ENCODE measurements around the gene ENO1.
A peak's percentile ranks its signal among the peaks of the same experiment; 100 is the strongest.
"Not testable (repeated sequence)": the region's sequence is repeated elsewhere in the genome, so short reads cannot be mapped to it uniquely, and the experiment has no call there.

The ENO1 gene

DNA sequence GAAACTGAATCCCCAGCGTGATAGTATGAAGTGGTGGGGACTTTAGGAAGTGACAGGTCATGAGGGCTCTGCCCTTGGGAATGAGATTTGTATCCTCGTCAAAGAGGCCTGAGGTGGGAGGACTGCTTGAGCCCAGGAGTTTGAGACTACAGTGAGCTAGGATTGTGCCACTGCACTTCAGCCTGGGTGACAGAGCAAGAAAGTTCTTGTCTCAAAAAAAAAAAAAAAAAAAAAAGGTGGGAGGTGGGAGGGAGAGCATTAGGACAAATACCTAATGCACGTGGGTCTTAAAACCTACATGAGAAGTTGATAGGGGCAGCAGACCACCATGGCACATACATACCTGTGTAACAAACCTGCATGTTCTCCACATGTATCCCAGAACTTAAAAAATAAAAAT, 37.1 kb downstream of the ENO1 start:
- no peak for DNase-seq

DNA sequence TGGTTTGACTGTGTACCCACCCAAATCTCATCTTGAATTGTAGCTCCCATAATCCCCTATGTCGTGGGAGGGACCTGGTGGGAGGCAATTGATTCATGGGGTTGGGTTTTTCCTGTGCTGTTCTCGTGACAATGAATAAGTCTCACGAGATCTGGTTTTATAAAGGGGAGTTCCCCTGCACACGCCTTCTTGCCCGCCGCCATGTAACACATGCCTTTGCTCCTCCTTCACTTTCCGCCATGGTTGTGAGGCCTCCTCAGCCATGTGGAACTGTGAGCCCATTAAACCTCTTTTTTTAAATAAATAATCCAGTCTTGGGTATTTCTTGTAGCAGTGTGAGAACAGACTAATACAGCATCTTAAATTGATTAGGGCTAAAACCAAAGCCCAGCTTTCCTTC, 38.5 kb downstream of the ENO1 start:
- no peak for DNase-seq

DNA sequence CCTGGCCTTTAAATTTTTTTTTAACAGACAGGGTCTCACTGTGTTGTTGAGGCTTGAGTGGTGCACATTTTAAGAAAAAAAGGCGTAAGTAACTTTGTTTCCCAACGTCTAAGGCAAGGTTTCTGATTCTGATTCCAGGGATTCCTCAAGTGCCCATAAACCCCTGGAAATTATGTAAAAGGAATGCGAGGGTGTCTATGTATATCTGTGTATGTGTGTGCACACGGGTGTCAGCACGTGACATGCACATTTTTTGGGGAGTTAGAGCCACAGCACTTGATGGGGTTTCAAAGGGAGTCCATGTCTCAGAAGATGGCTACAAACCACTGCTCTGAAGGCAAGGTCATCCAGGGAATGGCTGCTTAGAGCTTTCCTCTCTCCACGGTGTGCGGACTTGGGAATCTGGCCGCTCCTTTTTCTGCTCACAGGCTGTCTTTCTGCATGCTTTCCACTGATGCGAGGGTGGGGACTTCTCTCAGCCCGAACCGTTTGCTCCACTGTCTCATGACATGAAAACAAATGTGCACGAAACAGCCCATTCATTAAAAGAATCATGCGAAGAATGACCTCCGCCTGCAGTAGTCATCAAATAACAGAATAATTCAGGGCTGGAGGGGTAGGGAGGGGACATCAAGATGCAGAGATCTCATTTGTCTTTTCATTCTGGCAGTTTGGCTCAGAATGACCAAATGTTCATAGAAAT, 42.4 kb downstream of the ENO1 start:
- DNase-seq, result no peak

DNA sequence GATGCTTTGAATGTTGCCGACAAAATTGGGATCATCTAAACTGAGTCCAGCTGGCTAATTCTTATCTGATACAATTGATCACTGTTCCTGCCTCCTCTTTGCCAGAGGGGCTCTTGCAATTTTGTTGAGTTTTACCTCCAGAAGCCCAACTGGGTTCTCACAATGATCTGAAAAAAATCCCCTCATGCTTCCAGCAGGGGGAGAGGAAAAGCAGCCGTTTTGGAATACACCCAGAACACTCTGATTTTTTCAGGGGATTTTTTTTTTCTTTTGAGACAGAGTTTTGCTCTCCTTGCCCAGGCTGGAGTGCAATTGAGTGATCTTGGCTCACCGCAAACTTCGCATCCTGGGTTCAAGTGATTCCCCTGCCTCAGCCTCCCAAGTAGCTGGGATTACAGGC, 47.1 kb downstream of the ENO1 start:
- no peak for DNase-seq

- not testable (repeated sequence) for DNase-seq
Observed at GRCh38 chr1:8830732-8831131, 47.8 kb downstream of the ENO1 start.

- DNase-seq, result peak; percentile 22
Observed at GRCh38 chr1:8825985-8826481, 52.5 kb downstream of the ENO1 start.

DNA sequence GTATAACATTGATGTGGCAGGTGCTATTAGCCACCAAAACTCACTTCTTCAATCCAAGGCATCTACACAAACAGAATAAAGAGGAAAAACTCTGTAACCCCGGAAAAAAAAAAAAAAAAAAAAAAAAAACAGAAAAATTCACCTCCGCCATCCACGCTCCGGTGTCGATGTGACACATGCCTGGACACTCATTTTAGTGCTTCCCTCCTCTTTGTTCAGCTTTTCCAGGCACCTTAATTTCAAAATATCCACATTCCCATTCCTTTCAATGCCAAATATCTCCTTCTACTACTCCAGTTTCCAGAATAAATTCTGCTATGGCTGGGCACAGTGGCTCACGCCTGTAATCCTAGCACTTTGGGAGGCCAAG, 55.2 kb downstream of the ENO1 start:
- no peak for DNase-seq

DNA sequence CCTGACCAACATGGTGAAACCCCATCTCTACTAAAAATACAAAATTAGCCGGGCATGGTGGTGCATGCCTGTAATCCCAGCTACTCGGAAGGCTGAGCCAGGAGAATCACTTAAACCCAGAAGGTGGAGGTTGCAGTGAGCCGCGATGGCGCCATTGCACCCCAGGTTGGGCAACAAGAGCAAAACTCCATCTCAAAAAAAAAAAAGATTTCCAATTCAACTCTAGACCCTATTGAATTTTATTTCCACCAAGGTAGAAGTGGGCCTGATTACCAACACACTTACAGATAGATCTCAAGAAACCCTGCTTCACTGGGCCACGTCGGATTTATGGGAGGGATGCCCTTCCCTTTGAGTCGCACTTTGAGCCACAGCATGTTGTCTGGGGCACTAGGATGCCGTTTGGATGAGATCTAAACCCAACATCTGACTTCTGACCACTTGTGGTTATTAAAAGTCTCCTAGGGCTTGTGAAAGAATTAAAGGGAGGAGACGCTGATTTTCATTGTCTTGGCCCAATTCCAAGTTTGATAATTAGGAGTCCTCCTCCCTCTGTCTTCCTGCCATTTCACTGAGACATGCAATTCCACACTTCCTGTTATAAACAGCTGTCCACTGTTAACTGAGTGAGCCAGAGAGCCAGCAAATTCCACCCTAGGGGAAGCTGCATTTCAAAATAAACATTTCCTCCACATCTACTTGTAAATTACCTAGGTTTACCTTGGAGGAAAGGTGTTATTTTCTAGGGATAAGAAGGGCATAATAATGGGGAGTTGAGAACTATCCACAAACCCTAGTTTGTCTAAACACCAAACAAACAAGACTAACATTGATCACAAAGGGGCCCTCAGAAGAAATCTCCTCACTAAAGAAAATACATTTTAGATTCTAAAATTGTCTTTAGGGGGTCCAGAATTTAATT, 55.9 kb downstream of the ENO1 start:
- DNase-seq, result peak; percentile 11

DNA sequence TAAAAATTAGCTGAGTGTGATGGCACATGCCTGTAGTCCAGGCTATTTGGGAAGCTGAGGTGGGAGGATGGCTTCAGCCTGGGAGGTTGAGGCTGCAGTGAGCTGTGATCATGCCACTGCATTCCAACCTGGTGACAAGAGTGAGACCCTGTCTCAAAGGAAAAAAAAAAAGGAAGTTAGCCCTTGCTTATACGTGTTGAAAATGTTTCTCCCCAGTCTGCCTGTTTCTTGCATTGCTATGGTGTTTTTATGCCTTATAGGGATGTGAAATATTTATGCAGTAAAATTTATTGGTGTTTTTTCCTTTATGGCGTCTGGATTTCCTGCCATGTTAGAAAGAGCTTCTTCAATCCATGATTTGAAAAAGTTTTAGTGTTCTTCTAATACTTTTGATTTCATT, 57.4 kb downstream of the ENO1 start:
- DNase-seq, result no peak

DNA sequence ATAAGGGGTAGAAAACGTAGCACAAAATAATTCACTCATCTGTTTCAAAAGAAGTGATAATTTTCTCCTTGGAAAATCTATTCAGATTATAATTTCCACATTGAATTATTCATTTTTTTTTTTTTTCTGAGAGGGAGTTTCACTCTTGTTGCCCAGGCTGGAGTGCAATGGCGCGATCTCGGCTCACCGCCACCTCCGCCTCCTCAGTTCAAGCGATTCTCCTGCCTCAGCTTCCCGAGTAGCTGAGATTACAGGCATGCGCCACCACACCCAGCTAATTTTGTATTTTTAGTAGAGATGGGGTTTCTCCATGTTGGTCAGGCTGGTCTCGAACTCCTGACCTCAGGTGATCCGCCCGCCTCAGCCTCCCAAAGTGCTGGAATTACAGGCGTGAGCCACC, 59.7 kb downstream of the ENO1 start:
- DNase-seq, result peak; percentile 4

- DNase-seq, result peak; percentile 24
Observed at GRCh38 chr1:8818325-8818775, 60.1 kb downstream of the ENO1 start.

GRCh38 chr1:8817412-8818324, 60.8 kb downstream of the ENO1 start, which contains the start of gene RERE:
TSS of gene RERE (minus strand) at chr1:8817640.
- DNase-seq, result peak; percentile 98

GRCh38 chr1:8816831-8817411, 61.6 kb downstream of the ENO1 start:
- DNase-seq, result peak; percentile 42

GRCh38 chr1:8816264-8816663, 62.2 kb downstream of the ENO1 start:
- no peak for DNase-seq

- no peak for DNase-seq
Observed at GRCh38 chr1:8815582-8816151, 62.8 kb downstream of the ENO1 start.

- DNase-seq, result no peak
Observed at GRCh38 chr1:8814865-8815264, 63.6 kb downstream of the ENO1 start.

DNA sequence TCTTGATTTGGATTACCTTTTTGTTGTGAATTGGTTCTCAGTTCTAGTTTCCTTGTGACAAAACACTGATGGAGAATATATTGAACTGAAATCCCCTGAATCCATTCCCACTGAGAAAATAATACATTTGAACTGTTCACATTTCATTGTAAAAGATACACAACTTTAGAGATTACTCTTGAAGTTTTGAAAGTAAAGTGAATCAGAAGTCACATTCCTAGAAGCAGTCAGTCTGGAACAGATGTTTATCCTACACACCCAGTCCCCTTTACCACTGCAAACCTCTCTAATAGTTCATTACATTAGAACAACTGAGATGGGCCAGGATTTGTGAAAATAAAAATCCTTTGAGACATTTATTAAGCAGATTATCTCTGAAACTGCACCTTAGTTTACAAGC, 64.5 kb downstream of the ENO1 start:
- no peak for DNase-seq

DNA sequence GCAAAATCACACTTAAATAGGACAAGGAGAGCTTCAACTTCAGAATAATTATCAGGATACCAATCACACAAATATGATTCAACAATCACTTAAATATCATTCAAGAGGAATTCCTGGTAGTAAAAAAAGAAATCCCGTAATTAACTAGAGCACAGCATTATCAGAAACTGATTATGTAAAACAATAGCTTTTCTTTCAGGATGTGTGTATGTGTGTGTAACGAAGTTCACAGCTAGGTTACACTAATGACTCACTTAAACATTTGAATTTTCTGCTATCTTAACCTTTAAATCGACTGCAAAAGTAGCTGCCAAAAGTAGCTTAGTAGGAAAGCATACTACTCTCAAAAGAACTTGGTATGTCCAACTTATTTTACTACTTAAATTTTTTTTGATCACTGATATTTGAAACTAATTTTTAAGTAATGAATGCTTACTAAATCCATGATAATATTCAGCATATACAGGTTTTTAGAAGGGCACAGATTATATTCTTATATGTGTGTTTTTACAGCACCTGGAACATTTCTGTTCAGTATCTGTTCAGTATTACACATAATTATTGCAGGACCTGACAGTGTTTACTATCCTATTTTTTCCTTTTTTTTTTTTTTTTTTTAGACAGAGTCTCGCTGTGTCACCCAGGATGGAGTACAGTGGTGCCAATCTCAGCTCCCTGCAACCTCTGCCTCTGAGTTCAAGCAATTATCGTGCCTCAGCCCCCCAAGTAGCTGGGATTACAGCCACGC, 65.3 kb downstream of the ENO1 start:
- DNase-seq, result no peak

GRCh38 chr1:8812081-8812480, 66.4 kb downstream of the ENO1 start:
- DNase-seq, result no peak

Data from stimulated activated CD8-positive, alpha-beta memory T cell treated with anti-CD3 and anti-CD28 coated beads, Interleukin-4, amount 100 ng/mL, for 48 hours (primary cell).